GM23248 (cell line): ENCODE data around the gene HIC1. TPM values are rescaled to one million over a fixed set of nuclear protein-coding genes. Genes with fewer than 3 reads are reported as not detected.

ENCODE experiments used
- DNase-seq: peaks from one replicate; pipeline ENCODE4 v3.0.0-alpha.2; 2015
- H2AFZ ChIP-seq: fragments of 200-600 bp; sonication (generic); 2 replicates; pipeline ENCODE4 v1.6.1; 2016; ENCODE audit warnings: antibody characterized with exemption
- H3F3A ChIP-seq: fragments of 200-600 bp; sonication (generic); 2 replicates; pipeline ENCODE4 v1.6.1; 2016; ENCODE audit warnings: mild to moderate bottlenecking, antibody characterized with exemption, mixed run types; ENCODE audit not compliant: insufficient read depth
- H3K27ac ChIP-seq: fragments of 200-600 bp; sonication (generic); 2 replicates; pipeline ENCODE4 v1.5.1; 2016; ENCODE audit warnings: mild to moderate bottlenecking
- H3K27me3 ChIP-seq: fragments of 200-600 bp; sonication (generic); replicated peaks from 2 replicates; pipeline ENCODE4 v1.6.1; 2016; ENCODE audit warnings: mild to moderate bottlenecking; ENCODE audit not compliant: insufficient read depth
- H3K36me3 ChIP-seq: fragments of 200-600 bp; sonication (generic); 2 replicates; pipeline ENCODE4 v1.6.1; 2016; ENCODE audit warnings: low read depth, mild to moderate bottlenecking
- H3K4me1 ChIP-seq: fragments of 200-600 bp; sonication (generic); 2 replicates; pipeline ENCODE4 v1.6.1; 2016; ENCODE audit warnings: mild to moderate bottlenecking; ENCODE audit not compliant: insufficient read depth
- H3K4me2 ChIP-seq: fragments of 200-600 bp; sonication (generic); one replicate; pipeline ENCODE4 v1.6.1; 2016; ENCODE audit warnings: mild to moderate bottlenecking; ENCODE audit not compliant: unreplicated experiment
- H3K4me3 ChIP-seq: fragments of 200-600 bp; sonication (generic); 2 replicates; pipeline ENCODE4 v1.5.1; 2016; ENCODE audit warnings: mild to moderate bottlenecking
- H3K79me2 ChIP-seq: fragments of 200-600 bp; sonication (generic); 2 replicates; pipeline ENCODE4 v1.6.1; 2016; ENCODE audit warnings: mild to moderate bottlenecking; ENCODE audit not compliant: insufficient read depth
- H3K9ac ChIP-seq: fragments of 200-600 bp; sonication (generic); 2 replicates; pipeline ENCODE4 v1.6.1; 2016; ENCODE audit warnings: mild to moderate bottlenecking
- H3K9me2 ChIP-seq: fragments of 200-600 bp; sonication (generic); 2 replicates; pipeline ENCODE4 v1.6.1; 2016; ENCODE audit warnings: mixed run types, mild to moderate bottlenecking, moderate library complexity; ENCODE audit not compliant: insufficient read depth
- H3K9me3 ChIP-seq: fragments of 200-600 bp; sonication (generic); one replicate; pipeline ENCODE4 v1.6.1; 2017; ENCODE audit warnings: low read depth
- H4K20me1 ChIP-seq: fragments of 200-600 bp; sonication (generic); 2 replicates; pipeline ENCODE4 v1.6.0; 2016; ENCODE audit not compliant: insufficient read depth
- EZH2 ChIP-seq: fragments of 200-600 bp; sonication (generic); IDR thresholded peaks from 2 replicates; pipeline ENCODE4 v1.6.1; 2018; ENCODE audit warnings: antibody characterized with exemption, mild to moderate bottlenecking; ENCODE audit not compliant: insufficient read depth, poor library complexity, severe bottlenecking
- EZH2phosphoT487 ChIP-seq: fragments of 200-600 bp; sonication (generic); IDR thresholded peaks from 2 replicates; pipeline ENCODE4 v1.6.1; 2018; ENCODE audit warnings: antibody characterized with exemption, moderate library complexity, mild to moderate bottlenecking, low read depth; ENCODE audit not compliant: insufficient read depth
- WGBS, 2 experiments: methylation state at CpG; one replicate each; pipeline ENCODE4 v1.1.6; 2015 to 2017; ENCODE audit warnings: low lambda C conversion rate in 2 of 2, low coverage in 1 of 2; ENCODE audit errors: missing lambda C conversion rate in 2 of 2; 5-methylcytosine and 5-hydroxymethylcytosine counted together
- in situ Hi-C: fragments of 300-500 bp; cut with MboI; formaldehyde crosslinking; loops from 2 replicates; pipeline ENCODE4 v1.15.0; 2020
- polyA plus RNA-seq: library from polyadenylated mRNA; unstranded; fragments of >200 nt; fragmentation: Nextera tagmentation; extraction: Ambion mirVana; gene quantifications from 2 replicates; pipeline ENCODE4 v1.2.1, GENCODE V29; 2016
- total RNA-seq: library from RNA; depleted of rRNA; stranded (reverse); fragments of >200 nt; shearing (Covaris generic); gene quantifications from 2 replicates; pipeline ENCODE4 v1.2.3, GENCODE V29; 2014

The HIC1 gene
- total and polyA plus RNA-seq, 2 experiments from 2014 or later: 1.6 to 35.0 TPM

- no peak overlapping the region for H2AFZ ChIP-seq
These were observed 12.7 kb downstream of the HIC1 start for GRCh38 chr17:2067608-2068024.

GRCh38 chr17:2068031-2068518 lies 13.2 kb downstream of the HIC1 start:
- in situ Hi-C loops: loop anchor here (10.0 kb wide), 1 partner anchor 177 kb away; no protein-coding TSS in a partner anchor
- H3K4me1 ChIP-seq: peaks cover 61% of the 10 kb centered on the region
- peak; percentile 95 for DNase-seq
- H3K27me3 ChIP-seq: no peaks in the 10 kb centered on the region
- no peaks in the 10 kb centered on the region; the same call in 1 of the 2 replicates for H3K79me2 ChIP-seq
- TF ChIP-seq EZH2 (no peak), EZH2phosphoT487 (no peak)
- H3K4me2 ChIP-seq: peak overlapping the region; percentile 32
- no peaks in the 10 kb centered on the region for H3K9me2 ChIP-seq
- no peaks in the 10 kb centered on the region for H3K9me3 ChIP-seq
- H4K20me1 ChIP-seq: no peaks in the 10 kb centered on the region
- no peaks in the 10 kb centered on the region for H3K36me3 ChIP-seq
- WGBS, 2 experiments: 21 to 22% methylated on average over 6 of the region's 6 CpGs
- no peak overlapping the region for H3K4me3 ChIP-seq
- H3K9ac ChIP-seq: peak overlapping the region; percentile 73
- peak overlapping the region; percentile 96 for H3K27ac ChIP-seq
- no peak overlapping the region for H2AFZ ChIP-seq
- H3F3A ChIP-seq: peaks cover 56% of the 10 kb centered on the region

More at GRCh38 chr17:2067608-2068024, 12.7 kb downstream of the HIC1 start:
- no peaks in the 10 kb centered on the region for H3K36me3 ChIP-seq
- H3K79me2 ChIP-seq: no peaks in the 10 kb centered on the region; the same call in 1 of the 2 replicates
- peak overlapping the region; percentile 73 for H3K9ac ChIP-seq
- no peaks in the 10 kb centered on the region for H3K9me2 ChIP-seq
- H3K27me3 ChIP-seq: no peaks in the 10 kb centered on the region
- in situ Hi-C loops: loop anchor here (10.0 kb wide), 1 partner anchor 177 kb away; no protein-coding TSS in a partner anchor
- H3K4me3 ChIP-seq: no peak overlapping the region
- no peaks in the 10 kb centered on the region for H3K9me3 ChIP-seq
- peak; percentile 68 for DNase-seq
- H4K20me1 ChIP-seq: no peaks in the 10 kb centered on the region
- H3K4me2 ChIP-seq: peak overlapping the region; percentile 37
- H3F3A ChIP-seq: peaks cover 58% of the 10 kb centered on the region
- peak overlapping the region; percentile 96 for H3K27ac ChIP-seq
- peaks cover 66% of the 10 kb centered on the region for H3K4me1 ChIP-seq
- WGBS, 2 experiments: 22 to 34% methylated on average over 5 of the region's 5 CpGs
- TF ChIP-seq EZH2phosphoT487 (no peak), EZH2 (no peak)

- 26 to 27% methylated on average over 15 of the region's 15 CpGs for WGBS, 2 experiments
- H3K4me1 ChIP-seq: peaks cover 56% of the 10 kb centered on the region
These were observed 13.7 kb downstream of the HIC1 start for GRCh38 chr17:2068519-2069051.

GRCh38 chr17:2070241-2071023 lies 15.5 kb downstream of the HIC1 start:
- TF ChIP-seq EZH2 (no peak), EZH2phosphoT487 (no peak)

More at GRCh38 chr17:2068519-2069051, 13.7 kb downstream of the HIC1 start:
- H3K9ac ChIP-seq: peak overlapping the region; percentile 73
- peaks cover 51% of the 10 kb centered on the region for H3F3A ChIP-seq
- H3K36me3 ChIP-seq: no peaks in the 10 kb centered on the region
- H3K9me3 ChIP-seq: no peaks in the 10 kb centered on the region
- H3K4me3 ChIP-seq: no peak overlapping the region
- H3K27ac ChIP-seq: peak overlapping the region; percentile 96
- peak; percentile 63 for DNase-seq
- TF ChIP-seq EZH2: no peak
- TF ChIP-seq EZH2phosphoT487: no peak
- H2AFZ ChIP-seq: no peak overlapping the region
- H3K9me2 ChIP-seq: no peaks in the 10 kb centered on the region
- H3K79me2 ChIP-seq: no peaks in the 10 kb centered on the region; the same call in 1 of the 2 replicates
- H3K4me2 ChIP-seq: peak overlapping the region; percentile 32
- H4K20me1 ChIP-seq: no peaks in the 10 kb centered on the region
- no peaks in the 10 kb centered on the region for H3K27me3 ChIP-seq
- in situ Hi-C loops: loop anchor here (10.0 kb wide), 1 partner anchor 176 kb away; no protein-coding TSS in a partner anchor

More at GRCh38 chr17:2070241-2071023, 15.5 kb downstream of the HIC1 start:
- in situ Hi-C loops: no loop called here
- Histone ChIP-seq H3K9me3 (no peaks in the 10 kb centered on the region), H3K27ac (no peak overlapping the region), H3K27me3 (no peaks in the 10 kb centered on the region), H3K9ac (no peak overlapping the region), H4K20me1 (no peaks in the 10 kb centered on the region), H3K4me2 (no peak overlapping the region), H3K9me2 (no peaks in the 10 kb centered on the region), H3K4me3 (no peak overlapping the region), H3F3A (peaks cover 39% of the 10 kb centered on the region), H3K36me3 (no peaks in the 10 kb centered on the region), H3K4me1 (peaks cover 41% of the 10 kb centered on the region), H2AFZ (no peak overlapping the region), H3K79me2 (no peaks in the 10 kb centered on the region)
- no peak for DNase-seq
- WGBS, 2 experiments: 80 to 84% methylated on average over 13 of the region's 13 CpGs
